ENCODE results near the gene GJA5.

The GJA5 gene

DNA sequence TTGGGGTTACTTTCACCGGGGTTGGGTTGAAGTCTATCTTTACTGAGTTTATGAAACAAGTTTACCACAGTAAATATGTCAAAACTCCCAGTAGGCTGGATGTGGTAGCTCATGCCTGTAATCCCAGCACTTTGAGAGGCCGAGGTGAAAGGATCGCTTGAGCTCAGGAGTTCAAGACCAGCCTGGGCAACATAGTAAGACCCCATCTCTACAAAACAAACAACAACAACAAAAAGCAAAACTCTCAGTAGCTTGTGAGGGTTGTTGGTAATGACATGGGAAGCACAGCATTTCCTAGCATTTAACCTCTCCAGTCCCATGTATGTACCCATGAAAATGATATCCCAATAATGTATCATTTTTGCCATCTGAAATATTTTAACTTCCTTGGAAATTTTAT is 34.7 kb downstream of the GJA5 start:
- Mint-ChIP-seq H3K27me3 (peaks cover 11% of the 10 kb centered on the region), H3K9me3 (no peaks in the 10 kb centered on the region), H3K4me1 (no peaks in the 10 kb centered on the region), H3K4me3 (no peak overlapping the region), H3K36me3 (ENCODE audit: low read depth) (no peaks in the 10 kb centered on the region), H3K27ac (no peak overlapping the region)
- ATAC-seq (no peak), DNase-seq (no peak)

DNA sequence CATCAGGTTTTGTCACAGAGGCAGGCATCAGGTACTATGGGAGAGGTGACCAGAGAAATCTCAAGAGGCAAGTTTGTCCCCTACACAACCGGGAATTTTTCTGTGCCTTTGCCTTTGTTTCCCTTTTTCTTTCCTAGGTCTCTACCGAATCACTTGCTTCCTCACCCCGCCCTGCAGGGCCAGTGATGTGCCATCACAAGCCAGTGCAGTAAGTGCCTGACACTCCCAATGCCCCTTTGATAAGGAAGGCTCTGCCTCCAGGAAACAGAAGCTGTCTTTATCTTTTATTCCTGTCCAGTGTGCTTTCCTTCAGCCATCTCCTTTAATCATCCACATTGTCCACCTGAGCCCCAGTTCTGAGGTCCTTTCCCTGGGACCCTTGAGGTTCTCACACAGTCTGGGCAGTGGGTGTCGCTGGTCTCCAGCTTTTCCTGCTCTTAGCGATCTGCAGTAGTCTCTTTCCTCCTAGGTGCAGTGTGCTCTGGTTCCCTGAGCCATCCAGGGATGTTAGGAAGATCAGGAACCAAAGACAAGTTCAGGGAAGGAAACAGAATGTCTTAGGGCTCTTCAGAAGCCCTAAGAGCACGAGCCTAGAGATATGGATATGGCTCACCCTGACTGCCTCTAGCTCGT is 36.6 kb downstream of the GJA5 start:
- ATAC-seq, result no peak
- Mint-ChIP-seq H3K36me3 (ENCODE audit: low read depth) (no peaks in the 10 kb centered on the region), H3K27ac (no peak overlapping the region), H3K27me3 (peaks cover 6% of the 10 kb centered on the region), H3K9me3 (no peaks in the 10 kb centered on the region), H3K4me1 (no peaks in the 10 kb centered on the region), H3K4me3 (no peak overlapping the region)
- DNase-seq, result peak; percentile 9

GRCh38 chr1:147722124-147722523 is 38.3 kb downstream of the GJA5 start:
- H3K4me1 Mint-ChIP-seq, result no peaks in the 10 kb centered on the region
- no peak overlapping the region for H3K4me3 Mint-ChIP-seq
- DNase-seq, result no peak
- peaks cover 6% of the 10 kb centered on the region for H3K27me3 Mint-ChIP-seq
- no peaks in the 10 kb centered on the region for H3K36me3 Mint-ChIP-seq (ENCODE audit: low read depth)
- H3K9me3 Mint-ChIP-seq, result no peaks in the 10 kb centered on the region
- ATAC-seq, result no peak
- no peak overlapping the region for H3K27ac Mint-ChIP-seq

DNA sequence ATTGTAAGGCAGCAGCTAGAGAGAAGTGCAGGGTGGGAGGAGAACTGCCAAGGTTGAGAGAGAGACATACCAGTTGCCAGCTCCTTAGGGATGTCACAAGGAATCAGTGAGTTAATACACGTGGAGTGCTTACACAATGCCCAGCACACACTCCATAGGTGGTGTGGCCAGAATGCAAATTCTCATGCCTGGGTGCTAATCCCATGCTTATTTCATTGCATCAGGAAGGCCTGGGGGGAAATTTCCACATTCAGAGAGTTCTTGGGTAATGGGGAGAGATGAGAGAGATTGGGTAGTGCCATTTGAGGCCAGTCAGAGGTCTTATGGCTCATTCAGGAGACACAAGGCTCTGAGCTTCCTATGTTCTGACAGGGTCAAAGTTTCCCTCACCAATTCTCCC is 38.7 kb downstream of the GJA5 start:
- H3K4me1 Mint-ChIP-seq, result no peaks in the 10 kb centered on the region
- no peak for DNase-seq
- no peaks in the 10 kb centered on the region for H3K36me3 Mint-ChIP-seq (ENCODE audit: low read depth)
- ATAC-seq, result no peak
- no peak overlapping the region for H3K4me3 Mint-ChIP-seq
- no peaks in the 10 kb centered on the region for H3K9me3 Mint-ChIP-seq
- H3K27me3 Mint-ChIP-seq, result peaks cover 6% of the 10 kb centered on the region
- no peak overlapping the region for H3K27ac Mint-ChIP-seq

DNA sequence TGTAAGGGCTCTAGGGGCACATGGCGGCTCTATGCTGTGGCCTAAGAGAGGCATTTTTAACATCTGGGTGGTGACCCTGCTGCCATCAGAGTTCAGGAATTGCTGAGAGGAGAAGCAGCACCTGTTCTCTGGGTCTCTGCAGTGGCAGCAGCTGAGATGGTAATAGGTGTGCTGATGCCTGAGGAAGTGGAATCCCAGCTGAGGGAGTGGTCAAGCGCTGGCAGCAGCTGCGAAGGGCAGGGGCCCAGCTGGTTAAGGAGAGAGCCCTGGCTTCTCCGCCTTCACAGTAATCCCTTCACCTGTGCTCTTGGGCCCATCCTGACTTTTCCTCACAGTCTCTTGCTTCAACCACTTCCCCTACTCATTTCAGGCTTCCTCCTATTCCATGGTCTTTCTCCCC is 39.8 kb downstream of the GJA5 start:
- no peak overlapping the region for H3K27ac Mint-ChIP-seq
- H3K36me3 Mint-ChIP-seq (ENCODE audit: low read depth), result no peaks in the 10 kb centered on the region
- H3K4me1 Mint-ChIP-seq, result no peaks in the 10 kb centered on the region
- ATAC-seq, result no peak
- peaks cover 10% of the 10 kb centered on the region for H3K27me3 Mint-ChIP-seq
- H3K9me3 Mint-ChIP-seq, result no peaks in the 10 kb centered on the region
- no peak overlapping the region for H3K4me3 Mint-ChIP-seq
- no peak for DNase-seq

DNA sequence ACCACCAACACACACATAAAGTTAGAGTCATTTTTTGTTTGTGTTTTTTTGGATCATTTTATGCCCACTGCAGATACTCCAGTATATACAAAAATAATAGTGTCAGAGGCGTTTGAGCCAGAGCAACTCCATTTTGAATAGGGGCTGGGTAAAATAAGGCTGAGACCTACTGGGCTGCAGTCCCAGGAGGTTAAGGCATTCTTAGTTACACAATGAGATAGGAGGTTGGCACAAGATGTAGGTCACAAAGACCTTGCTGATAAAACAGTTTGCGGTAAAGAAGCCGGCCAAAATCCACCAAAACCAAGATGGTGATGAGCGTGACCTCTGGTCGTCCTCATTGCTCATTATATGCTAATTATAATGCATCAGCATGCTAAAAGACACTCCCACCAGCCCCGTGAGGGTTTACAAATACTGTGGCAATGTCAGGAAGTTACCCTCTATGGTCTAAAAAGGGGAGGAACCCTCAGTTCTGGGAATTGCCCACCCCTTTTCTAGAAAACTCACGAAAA is 40.6 kb downstream of the GJA5 start:
- Mint-ChIP-seq H3K9me3 (no peaks in the 10 kb centered on the region), H3K27ac (no peak overlapping the region), H3K4me3 (no peak overlapping the region), H3K4me1 (no peaks in the 10 kb centered on the region), H3K36me3 (ENCODE audit: low read depth) (no peaks in the 10 kb centered on the region), H3K27me3 (peaks cover 12% of the 10 kb centered on the region)
- ATAC-seq (no peak), DNase-seq (no peak)

- no peaks in the 10 kb centered on the region for H3K36me3 Mint-ChIP-seq (ENCODE audit: low read depth)
- ATAC-seq (no peak), DNase-seq (no peak)
- no peaks in the 10 kb centered on the region for H3K4me1 Mint-ChIP-seq
- H3K4me3 Mint-ChIP-seq, result no peak overlapping the region
- no peak overlapping the region for H3K27ac Mint-ChIP-seq
- no peaks in the 10 kb centered on the region for H3K9me3 Mint-ChIP-seq
- H3K27me3 Mint-ChIP-seq, result peaks cover 16% of the 10 kb centered on the region
Measured at GRCh38 chr1:147719029-147719698, 41.2 kb downstream of the GJA5 start.

DNA sequence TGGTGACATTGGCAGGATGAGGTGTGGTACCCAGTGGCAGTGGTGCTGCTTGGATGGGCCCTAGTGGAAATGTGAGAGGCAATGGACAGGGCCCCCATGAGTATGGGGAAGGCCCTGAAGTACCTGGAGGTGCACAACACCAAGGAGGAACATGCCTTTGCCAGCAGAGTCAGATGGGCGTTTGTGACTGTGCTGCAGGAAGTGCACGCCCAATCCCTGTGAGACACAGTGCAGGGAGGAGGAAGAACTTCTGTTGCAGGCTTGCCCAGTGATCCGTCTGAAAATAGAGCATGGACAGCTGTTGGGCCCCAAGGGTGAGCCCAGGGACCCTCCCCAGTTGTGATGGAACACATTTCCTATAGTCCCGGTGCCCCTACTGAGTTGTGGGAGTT is 42.7 kb downstream of the GJA5 start:
- no peak overlapping the region for H3K27ac Mint-ChIP-seq

GRCh38 chr1:147717051-147717705 is 43.2 kb downstream of the GJA5 start:
- no peaks in the 10 kb centered on the region for H3K9me3 Mint-ChIP-seq
- ATAC-seq (no peak), DNase-seq (no peak)
- no peak overlapping the region for H3K4me3 Mint-ChIP-seq
- no peaks in the 10 kb centered on the region for H3K4me1 Mint-ChIP-seq
- H3K27me3 Mint-ChIP-seq, result peaks cover 17% of the 10 kb centered on the region
- no peaks in the 10 kb centered on the region for H3K36me3 Mint-ChIP-seq (ENCODE audit: low read depth)
- no peak overlapping the region for H3K27ac Mint-ChIP-seq

More for the DNA sequence above, 42.7 kb downstream of the GJA5 start:
- H3K4me3 Mint-ChIP-seq, result no peak overlapping the region
- no peaks in the 10 kb centered on the region for H3K9me3 Mint-ChIP-seq
- no peaks in the 10 kb centered on the region for H3K4me1 Mint-ChIP-seq
- peaks cover 17% of the 10 kb centered on the region for H3K27me3 Mint-ChIP-seq
- ATAC-seq, result no peak
- no peak for DNase-seq
- H3K36me3 Mint-ChIP-seq (ENCODE audit: low read depth), result no peaks in the 10 kb centered on the region

DNA sequence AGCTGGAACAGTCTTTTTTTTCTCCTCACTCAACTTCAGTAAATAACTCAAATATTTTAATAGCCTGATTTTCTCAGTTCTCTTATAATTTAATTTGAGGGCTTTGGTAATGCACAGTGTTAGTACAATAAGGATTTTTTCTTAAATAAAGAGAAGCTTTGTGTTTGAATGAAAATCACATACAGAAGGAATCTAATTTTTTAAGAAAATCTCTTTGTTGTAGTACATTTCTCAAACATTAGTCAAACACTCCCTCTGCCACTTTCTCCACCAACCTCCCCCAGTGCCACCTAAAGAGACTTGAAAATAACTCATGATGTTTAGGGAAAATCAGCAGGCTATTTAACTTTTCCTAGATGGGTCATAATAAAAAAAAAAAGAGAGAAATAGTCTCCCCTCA is 47.8 kb downstream of the GJA5 start:
- H3K4me3 Mint-ChIP-seq, result no peak overlapping the region
- DNase-seq (no peak), ATAC-seq (no peak)
- H3K27ac Mint-ChIP-seq, result no peak overlapping the region
- H3K36me3 Mint-ChIP-seq (ENCODE audit: low read depth), result no peaks in the 10 kb centered on the region
- no peaks in the 10 kb centered on the region for H3K9me3 Mint-ChIP-seq
- no peaks in the 10 kb centered on the region for H3K4me1 Mint-ChIP-seq
- peaks cover 18% of the 10 kb centered on the region for H3K27me3 Mint-ChIP-seq

Data from activated naive CD8-positive, alpha-beta T cell treated with anti-CD3 and anti-CD28 coated beads, Interleukin-2, amount 50 U/mL, for 24 hours (primary cell).